Renal cortex interstitium (tissue), 11 donors: ENCODE results near the gene TUBB4B. TPM values are rescaled to one million over a fixed set of nuclear protein-coding genes. Genes with fewer than 3 reads are reported as not detected.

Source experiments
- DNase-seq, 11 donors: peaks; one replicate each; pipeline ENCODE4 v3.0.0-alpha.2; 2013; ENCODE audit warnings: low read depth in 9 of 11, low spot score in 4 of 11; ENCODE audit errors: extremely low read depth in 1 of 11
- polyA plus RNA-seq, 3 donors: library from polyadenylated mRNA; unstranded; fragments of 120-200 nt; gene quantifications; one replicate each; pipeline ENCODE4 v1.2.1, GENCODE V29; 2013; ENCODE audit not compliant: insufficient read length in 3 of 3

The TUBB4B gene
- polyA plus RNA-seq, 3 donors, result 331 to 492 (median 358) TPM

DNA sequence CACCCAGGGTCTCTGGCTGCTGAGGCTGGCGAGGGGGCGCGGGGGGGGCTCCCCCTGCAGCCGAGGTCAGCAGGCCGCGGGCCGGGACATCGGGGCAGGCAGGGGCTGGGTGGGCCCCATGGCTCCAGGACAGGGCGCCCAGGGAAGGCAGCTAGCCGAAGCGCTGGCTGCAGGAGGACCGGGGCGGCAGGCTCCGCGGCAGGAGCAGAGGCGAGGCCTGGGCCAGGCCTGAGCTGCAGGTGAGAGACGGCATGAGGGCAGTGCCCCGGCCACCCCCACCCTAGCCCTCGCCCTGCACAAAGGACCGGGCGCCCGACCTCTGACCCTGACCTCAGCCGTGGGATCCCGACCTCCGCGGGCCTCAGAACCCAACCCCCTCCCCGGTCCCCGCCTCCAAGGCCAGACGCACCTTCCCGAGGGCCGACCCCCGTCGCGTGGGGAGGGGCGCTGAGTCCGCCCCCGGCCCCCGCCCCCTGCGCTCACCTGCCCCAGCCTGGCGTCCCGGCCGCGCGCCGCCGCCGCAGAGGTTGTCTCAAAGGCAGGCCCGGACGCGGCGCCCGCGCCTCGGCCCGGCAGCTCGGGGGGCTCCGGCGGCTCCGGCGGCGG, 19.5 kb upstream of the TUBB4B start:
- DNase-seq, result no peak

DNA sequence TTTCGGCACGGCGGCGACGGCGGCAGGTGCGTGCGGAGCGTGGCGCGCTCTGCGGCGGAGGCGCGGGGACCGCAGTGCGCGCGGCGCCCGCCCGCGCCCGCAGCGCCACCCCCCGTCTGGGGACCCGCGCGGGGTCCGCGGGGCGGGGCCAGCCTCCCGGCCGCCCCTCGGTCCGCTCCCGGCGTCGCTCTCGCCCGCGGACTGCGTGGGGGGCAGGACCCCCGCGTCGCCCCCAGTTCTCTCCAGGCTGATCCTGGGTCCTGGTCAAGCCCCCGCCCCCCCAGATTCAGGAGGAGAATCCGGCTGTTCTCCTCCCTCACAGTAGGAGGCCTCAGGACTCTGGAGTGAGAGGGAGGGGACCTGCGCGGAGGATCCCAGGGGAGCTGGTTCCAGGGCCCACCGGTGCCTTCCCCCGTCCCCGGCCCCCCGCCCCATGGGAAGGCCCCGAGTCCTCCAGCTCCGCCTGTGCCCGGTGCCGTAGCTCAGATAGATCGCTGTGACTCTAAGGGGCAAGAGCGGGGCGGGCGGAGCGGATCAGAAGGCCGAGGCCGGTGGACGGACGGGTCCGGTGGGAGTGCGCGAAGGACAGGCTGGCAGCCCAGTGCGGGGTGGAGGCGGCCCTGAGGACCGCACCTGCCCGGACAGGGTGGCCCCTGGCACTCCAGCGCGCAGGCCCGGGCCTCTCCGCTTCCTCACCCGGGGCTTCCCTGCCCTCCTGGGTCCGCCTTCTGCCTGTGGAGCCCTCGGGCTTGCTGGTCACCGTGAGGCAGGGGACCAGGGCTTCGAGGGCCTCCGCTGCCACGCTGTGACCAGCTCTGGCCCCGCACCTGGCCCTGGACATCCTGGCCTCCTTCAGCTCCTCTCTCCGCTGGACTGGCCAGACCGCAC, 18.7 kb upstream of the TUBB4B start, which contains the start of gene RNF208:
Gene RNF208 (minus strand): TSS at position 51 of the 888 bp plus-strand sequence. CDS start 1,028 bp downstream, outside the sequence.
- no peak for DNase-seq

DNA sequence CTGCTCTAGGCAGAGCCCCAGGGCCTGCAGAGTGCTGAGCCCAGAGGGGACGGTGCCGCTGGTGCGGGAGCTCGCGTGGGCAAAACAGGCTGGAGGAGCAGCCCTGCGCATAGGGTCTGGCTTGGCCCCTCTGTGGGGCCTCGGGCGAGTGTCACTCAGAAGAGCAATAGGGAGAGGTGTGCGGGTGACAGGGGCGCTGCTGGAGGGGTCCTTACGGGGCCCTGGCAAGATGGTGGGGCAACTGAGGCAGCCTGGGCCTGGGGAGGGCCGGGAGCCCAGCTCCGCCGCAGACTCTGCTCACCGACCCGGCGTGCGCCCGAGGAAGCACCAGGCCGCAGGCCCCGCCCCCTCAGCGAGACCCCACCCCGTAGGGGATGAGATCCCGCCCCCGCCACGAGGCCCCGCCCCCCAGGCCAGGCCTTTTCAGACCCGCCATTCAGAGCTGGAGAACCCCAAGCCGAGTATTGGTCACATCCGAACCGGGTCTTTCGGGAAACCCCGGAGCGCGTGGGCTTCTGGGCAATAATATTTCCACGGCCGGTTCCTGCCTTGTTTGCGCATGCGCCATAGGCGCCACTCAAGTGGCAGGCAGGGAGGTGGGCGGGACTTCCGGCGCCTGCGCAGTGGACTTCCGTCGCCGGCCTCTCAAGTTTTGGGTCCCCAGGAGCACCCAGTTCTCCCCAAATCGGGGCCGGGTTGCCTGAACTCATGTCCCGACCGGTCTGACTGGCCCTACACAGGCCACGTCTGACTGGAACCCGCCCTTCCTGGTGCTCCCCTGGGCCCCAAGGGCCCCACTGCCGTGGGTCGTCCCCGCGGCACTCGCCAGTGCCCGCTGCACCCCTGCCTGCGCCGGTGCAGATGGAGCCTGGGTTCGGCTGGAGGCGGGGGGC, 17.8 kb upstream of the TUBB4B start:
- peak; percentile 87 to 97 (median 94) for DNase-seq

GRCh38 chr9:137224830-137225694, 16.0 kb upstream of the TUBB4B start, which contains the start of gene CYSRT1:
CYSRT1 (plus strand) TSS chr9:137225174; CDS start chr9:137225622, 448 bp downstream.
- no peak for DNase-seq

- DNase-seq, result no peak
Measured at GRCh38 chr9:137225699-137226331, 15.3 kb upstream of the TUBB4B start.

DNA sequence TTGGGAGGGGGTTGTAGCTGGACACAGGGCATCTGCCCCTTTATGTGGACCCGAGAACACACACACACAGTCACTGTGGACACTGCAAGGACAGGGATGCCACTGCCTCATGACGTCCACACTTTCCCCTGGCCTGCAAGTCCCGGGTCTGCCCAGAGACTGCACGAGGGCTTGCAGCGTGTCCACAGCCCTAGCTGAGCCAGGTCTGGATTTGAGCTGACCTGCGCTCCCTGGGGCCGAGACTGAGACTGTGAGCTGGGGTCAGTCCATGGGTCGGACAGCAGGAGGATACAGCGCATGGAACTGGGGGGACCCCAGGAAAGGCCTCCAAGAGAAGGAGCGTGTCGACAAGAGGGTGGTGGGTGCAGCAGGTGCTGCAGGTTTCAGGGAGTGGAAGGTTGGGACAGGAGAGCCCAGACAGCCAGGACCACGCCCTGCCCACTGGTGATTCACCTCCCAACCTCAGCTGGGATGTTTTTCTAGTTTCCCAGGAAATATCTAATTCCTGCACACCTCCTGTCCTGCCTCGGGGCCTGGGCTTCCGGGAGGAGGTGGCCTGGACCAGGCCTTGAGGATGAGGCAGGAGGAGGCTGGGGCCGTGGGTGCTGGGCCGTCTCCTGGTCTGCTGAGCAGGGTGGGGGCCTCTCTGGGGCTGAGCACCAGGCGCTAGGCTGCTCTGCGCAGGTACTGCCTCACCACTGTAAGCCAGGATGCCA, 14.6 kb upstream of the TUBB4B start:
- DNase-seq, result no peak

GRCh38 chr9:137227054-137227852, 13.8 kb upstream of the TUBB4B start, which contains the start of gene RNF224:
RNF224 (plus strand) TSS chr9:137227502; CDS start chr9:137228336, 834 bp downstream.
- peak in 8 of 11 donors; percentile 56 to 76 (median 64) for DNase-seq

DNA sequence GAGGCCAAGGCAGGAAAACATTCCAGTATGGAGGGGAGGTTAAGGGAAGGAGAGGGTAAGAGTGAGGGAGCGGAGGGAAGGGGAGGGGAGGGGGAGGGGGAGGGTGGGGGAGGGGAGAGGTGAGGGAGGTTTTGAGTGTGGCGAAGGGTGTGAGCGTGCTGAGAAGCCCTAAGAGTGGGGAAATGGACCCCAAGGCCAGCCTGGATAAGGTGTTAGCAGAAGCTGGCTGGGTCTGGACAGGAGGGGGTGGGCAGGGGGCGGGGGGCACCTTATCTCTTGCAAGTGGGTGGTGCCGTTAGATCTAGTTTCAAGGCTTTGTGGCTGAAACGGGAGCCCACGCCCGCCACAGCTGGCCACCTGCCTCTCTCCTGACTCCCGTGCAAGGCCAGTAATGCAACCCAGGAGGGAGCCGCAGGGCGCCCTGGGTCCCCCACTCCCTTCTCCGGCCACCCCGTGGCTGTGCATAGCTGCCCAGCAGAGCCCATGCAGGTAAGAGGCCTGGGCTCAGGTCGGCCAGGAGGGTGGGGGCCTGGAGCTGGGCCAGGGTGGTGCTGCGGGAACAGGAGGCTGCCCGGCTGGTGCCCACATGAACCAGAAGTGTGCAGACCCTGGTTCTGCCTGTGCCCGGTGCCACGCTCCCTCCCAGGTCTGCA, 13.1 kb upstream of the TUBB4B start:
- no peak for DNase-seq

- DNase-seq, result no peak
Measured at GRCh38 chr9:137228506-137228967, 12.6 kb upstream of the TUBB4B start.

DNA sequence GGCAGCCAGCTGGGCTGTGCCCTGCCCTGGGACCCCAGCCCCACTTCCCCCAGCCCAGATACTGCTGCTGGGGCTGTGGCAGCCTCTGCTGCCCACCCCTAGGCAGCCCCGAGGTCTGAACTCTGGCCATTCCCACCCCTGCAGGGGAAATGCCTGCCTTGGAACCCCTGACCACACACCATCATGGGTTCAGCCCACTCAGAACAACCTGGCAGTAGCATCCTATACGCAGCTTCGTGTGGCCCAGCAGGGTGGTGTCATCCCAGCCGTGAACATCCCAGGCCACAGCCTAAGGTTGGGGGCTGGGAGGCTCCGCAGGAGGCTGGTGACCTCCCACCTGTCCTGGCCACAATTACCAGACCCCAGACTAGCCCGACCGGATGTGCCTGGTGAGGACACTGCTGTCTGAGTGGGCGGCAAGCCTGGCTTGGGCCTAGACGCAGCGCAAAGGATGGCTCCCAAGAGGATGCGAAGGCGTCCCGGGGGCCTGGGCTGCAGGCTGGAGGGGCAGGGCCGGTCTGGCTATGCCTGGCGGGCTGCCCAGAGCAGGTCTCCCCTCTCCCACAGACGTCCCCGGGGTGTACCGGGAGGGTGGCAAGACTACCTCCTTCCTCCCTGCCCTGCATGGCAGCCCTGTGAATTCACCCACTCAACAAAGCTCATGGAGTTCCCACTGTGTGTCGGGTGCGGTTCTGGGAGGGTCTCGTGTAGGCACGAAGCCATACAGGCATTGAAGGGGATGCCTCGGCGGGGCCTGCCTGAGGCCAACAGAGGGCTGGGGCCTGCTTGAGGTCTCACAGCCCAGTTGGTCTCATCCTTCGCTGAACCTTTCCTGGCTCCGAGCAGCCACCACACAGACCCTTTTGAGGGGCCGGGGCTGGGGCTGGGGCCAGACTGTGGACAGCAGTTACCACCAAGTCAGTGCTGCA, 11.9 kb upstream of the TUBB4B start:
- DNase-seq, result no peak

GRCh38 chr9:137229903-137230704, 11.0 kb upstream of the TUBB4B start:
- DNase-seq, result no peak

DNA sequence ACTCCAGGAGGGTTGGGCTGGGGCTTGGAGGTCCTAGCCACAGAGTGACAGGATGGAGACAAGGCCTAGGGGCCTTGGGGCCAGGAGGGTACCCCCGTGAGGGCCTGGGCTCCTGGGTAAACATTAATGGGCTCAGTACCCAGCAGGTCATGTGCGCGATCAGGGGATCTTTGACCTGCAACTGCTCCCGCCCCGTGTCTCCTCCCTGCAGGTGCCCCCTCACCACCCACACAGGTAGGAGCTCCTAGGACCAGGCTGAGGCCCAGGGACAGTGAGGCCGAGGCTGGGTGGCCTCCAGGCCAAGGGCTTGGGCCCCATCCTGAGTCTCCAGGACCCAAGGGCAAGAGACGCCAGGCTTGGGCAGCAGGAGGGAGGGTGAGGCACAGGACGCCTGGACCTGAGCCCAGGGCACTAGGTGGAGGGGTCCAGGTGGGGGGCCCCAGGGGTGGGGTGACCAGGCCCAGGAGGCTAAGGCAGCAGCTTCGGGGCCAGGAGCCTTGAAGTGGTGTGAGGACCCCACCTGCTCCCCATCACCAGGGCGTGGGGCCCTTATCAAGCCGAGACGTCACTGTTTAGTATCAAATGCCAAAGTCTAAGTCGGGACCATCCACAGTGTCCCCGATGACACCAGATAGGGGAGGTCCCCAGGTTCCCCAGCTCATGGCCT, 10.2 kb upstream of the TUBB4B start, which contains the start of gene SLC34A3:
Gene SLC34A3 (plus strand): TSS at position 197 of the 667 bp plus-strand sequence. CDS start 802 bp downstream, outside the sequence.
- no peak for DNase-seq

DNA sequence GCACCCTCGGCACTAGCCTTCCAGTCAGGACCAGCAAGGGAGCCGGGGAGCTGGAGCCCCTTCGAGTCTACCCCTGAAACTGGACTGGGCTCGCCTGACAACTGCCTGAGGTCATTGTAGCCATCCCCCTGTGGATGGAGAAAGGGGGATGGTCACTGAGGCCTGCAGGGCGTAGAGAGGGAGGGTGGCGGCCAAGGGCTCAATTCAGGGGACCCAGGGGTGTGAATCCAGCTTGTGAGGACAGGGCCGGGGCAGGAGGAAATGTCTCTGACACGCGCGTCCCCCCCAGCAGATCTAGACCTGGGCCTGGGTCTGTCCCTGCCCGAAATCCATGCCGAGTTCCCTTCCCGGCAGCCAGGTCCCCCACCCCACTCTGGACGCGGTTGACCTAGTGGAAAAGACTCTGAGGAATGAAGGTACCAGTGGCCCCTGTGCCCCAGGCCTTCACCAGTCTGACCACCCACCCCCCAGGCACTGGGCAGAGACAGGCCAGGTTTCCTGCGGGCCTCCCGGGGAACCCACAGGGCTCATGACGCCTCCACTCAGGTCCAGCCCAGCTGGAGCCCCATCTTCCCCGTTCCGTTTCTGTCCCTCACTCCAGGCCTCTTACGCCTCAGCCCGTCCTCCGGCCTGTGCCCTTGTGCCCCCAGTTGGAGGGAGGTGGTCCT, 9.6 kb upstream of the TUBB4B start:
- no peak for DNase-seq
